AG09319 (cell line): Measurements from ENCODE around the gene ITGA2B.

Experiments used
- DNase-seq: peaks from one replicate; pipeline ENCODE4 v3.0.0-alpha.2; 2010; ENCODE audit warnings: low read depth; ENCODE audit errors: extremely low read depth
- CTCF ChIP-seq: IDR thresholded peaks from 2 replicates; pipeline ENCODE4 v1.5.1; 2011; ENCODE audit warnings: low read depth, mild to moderate bottlenecking, inconsistent platforms, low read length, moderate library complexity

Gene ITGA2B

GRCh38 chr17:44327715-44328449 lies 61.6 kb downstream of the ITGA2B start:
- DNase-seq, result no peak
- no peak for TF ChIP-seq CTCF

GRCh38 chr17:44326861-44327444 lies 62.5 kb downstream of the ITGA2B start:
- DNase-seq, result peak; percentile 93
- TF ChIP-seq CTCF, result no peak

GRCh38 chr17:44324571-44325275 lies 64.7 kb downstream of the ITGA2B start, which contains the start of gene SLC25A39:
Gene SLC25A39 (minus strand): TSS chr17:44324823. CDS start chr17:44323562, 1,261 bp downstream.
- no peak for TF ChIP-seq CTCF
- DNase-seq, result peak; percentile 84

- no peak for TF ChIP-seq CTCF
Measured at GRCh38 chr17:44324092-44324570, 65.3 kb downstream of the ITGA2B start.

GRCh38 chr17:44323359-44324091 lies 65.9 kb downstream of the ITGA2B start:
- TF ChIP-seq CTCF, result no peak

More at GRCh38 chr17:44324092-44324570, 65.3 kb downstream of the ITGA2B start:
- no peak for DNase-seq

GRCh38 chr17:44322236-44322895 lies 67.1 kb downstream of the ITGA2B start:
- DNase-seq, result no peak
- no peak for TF ChIP-seq CTCF

More at GRCh38 chr17:44323359-44324091, 65.9 kb downstream of the ITGA2B start:
- no peak for DNase-seq
